Liver (tissue), 9 donors: ENCODE results near the gene HNRNPA1L2. TPM values are rescaled to one million over a fixed set of nuclear protein-coding genes. Genes with fewer than 3 reads are reported as not detected.

Experiments used
- DNase-seq: peaks from one replicate; pipeline ENCODE4 v3.0.0-alpha.2; 2017; ENCODE audit warnings: low spot score
- H3K27ac ChIP-seq, 2 donors: one replicate each; pipeline ENCODE4 v1.7.0; 2013; ENCODE audit warnings: inconsistent platforms in 2 of 2, low read length in 2 of 2, control low read depth in 1 of 2, low read depth in 1 of 2, mild to moderate bottlenecking in 1 of 2
- H3K27me3 ChIP-seq, 4 donors: one replicate each; pipeline versions ENCODE4 v1.6.1 to v1.7.0; 2013; ENCODE audit warnings: low read length in 3 of 4, inconsistent platforms in 1 of 4, mild to moderate bottlenecking in 1 of 4, moderate library complexity in 1 of 4; ENCODE audit not compliant: control insufficient read depth in 4 of 4, insufficient read depth in 4 of 4
- H3K36me3 ChIP-seq, 4 donors: one replicate each; pipeline versions ENCODE4 v1.6.1 to v1.7.0; 2013; ENCODE audit warnings: low read length in 3 of 4, mild to moderate bottlenecking in 3 of 4, low read depth in 1 of 4, moderate library complexity in 1 of 4; ENCODE audit not compliant: control insufficient read depth in 4 of 4, insufficient read depth in 3 of 4
- H3K4me1 ChIP-seq, 4 donors: one replicate each; pipeline versions ENCODE4 v1.6.1 to v1.7.0; 2013; ENCODE audit warnings: low read length in 3 of 4, mild to moderate bottlenecking in 3 of 4, moderate library complexity in 1 of 4; ENCODE audit not compliant: control insufficient read depth in 4 of 4, insufficient read depth in 4 of 4
- H3K4me3 ChIP-seq, 3 donors: one replicate each; pipeline versions ENCODE4 v1.6.1 to v1.7.0; 2013; ENCODE audit warnings: low read length in 3 of 3, control low read depth in 1 of 3, low read depth in 1 of 3, mild to moderate bottlenecking in 1 of 3
- H3K9ac ChIP-seq, 2 donors: one replicate each; pipeline ENCODE4 v1.7.0; 2013; ENCODE audit warnings: low read length in 2 of 2, mild to moderate bottlenecking in 2 of 2, moderate library complexity in 2 of 2, control low read depth in 1 of 2, low read depth in 1 of 2
- H3K9me3 ChIP-seq, 4 donors: one replicate each; pipeline versions ENCODE4 v1.6.1 to v1.7.0; 2013; ENCODE audit warnings: low read length in 3 of 4; ENCODE audit not compliant: control insufficient read depth in 4 of 4
- ATF3 ChIP-seq: IDR thresholded peaks from 2 replicates; pipeline ENCODE4 v1.6.1; 2016; ENCODE audit warnings: antibody characterized with exemption
- CTCF ChIP-seq: fragments of 150-350 bp; IDR thresholded peaks from 2 replicates; pipeline ENCODE4 v1.5.1; 2017; ENCODE audit warnings: improper control_type of control experiment, low read depth, low read length; ENCODE audit not compliant: missing input control
- EGR1 ChIP-seq, 2 donors: IDR thresholded peaks; 2 replicates each; pipeline ENCODE4 v1.6.1; 2016 to 2018; ENCODE audit warnings: antibody characterized with exemption in 2 of 2, low read depth in 2 of 2
- FOXA1 ChIP-seq: IDR thresholded peaks from 2 replicates; pipeline ENCODE4 v1.6.1; 2016; ENCODE audit warnings: antibody characterized with exemption
- FOXA2 ChIP-seq: IDR thresholded peaks from 2 replicates; pipeline ENCODE4 v1.6.1; 2016; ENCODE audit warnings: antibody characterized with exemption
- GABPA ChIP-seq, 2 donors: IDR thresholded peaks in 1 of 2; conservative IDR thresholded peaks in 1 of 2; 2 replicates each; pipeline ENCODE4 v1.6.1; 2016; ENCODE audit warnings: antibody characterized with exemption in 2 of 2, mild to moderate bottlenecking in 1 of 2, moderate library complexity in 1 of 2
- HNF4A ChIP-seq, 2 donors: conservative IDR thresholded peaks; 2 replicates each; pipeline ENCODE4 v1.6.1; 2016; ENCODE audit warnings: antibody characterized with exemption in 2 of 2, mild to moderate bottlenecking in 2 of 2
- HNF4G ChIP-seq: IDR thresholded peaks from 2 replicates; pipeline ENCODE4 v1.6.1; 2016; ENCODE audit warnings: antibody characterized with exemption
- JUND ChIP-seq, 2 donors: IDR thresholded peaks; 2 replicates each; pipeline ENCODE4 v1.6.1; 2016; ENCODE audit warnings: antibody characterized with exemption in 2 of 2
- MAX ChIP-seq: IDR thresholded peaks from 2 replicates; pipeline ENCODE4 v1.6.1; 2016; ENCODE audit warnings: antibody characterized with exemption
- NR2F2 ChIP-seq: IDR thresholded peaks from 2 replicates; pipeline ENCODE4 v1.6.1; 2016; ENCODE audit warnings: antibody characterized with exemption
- RAD21 ChIP-seq, 2 donors: IDR thresholded peaks; 2 replicates each; pipeline ENCODE4 v1.6.1; 2016; ENCODE audit warnings: antibody characterized with exemption in 2 of 2, mild to moderate bottlenecking in 2 of 2
- REST ChIP-seq: IDR thresholded peaks from 2 replicates; pipeline ENCODE4 v1.6.1; 2016; ENCODE audit warnings: antibody characterized with exemption, mild to moderate bottlenecking
- RXRA ChIP-seq, 2 donors: IDR thresholded peaks; 2 replicates each; pipeline ENCODE4 v1.6.1; 2017 to 2018; ENCODE audit warnings: antibody characterized with exemption in 2 of 2, mild to moderate bottlenecking in 1 of 2
- SP1 ChIP-seq: IDR thresholded peaks from 2 replicates; pipeline ENCODE4 v1.6.1; 2018; ENCODE audit warnings: antibody characterized with exemption, mild to moderate bottlenecking
- TAF1 ChIP-seq: conservative IDR thresholded peaks from 2 replicates; pipeline ENCODE4 v1.6.1; 2016; ENCODE audit warnings: antibody characterized with exemption, mild to moderate bottlenecking
- YY1 ChIP-seq: IDR thresholded peaks from 2 replicates; pipeline ENCODE4 v1.6.1; 2016; ENCODE audit warnings: antibody characterized with exemption, mild to moderate bottlenecking
- WGBS: extraction: QIAGEN DNeasy Blood & Tissue Kit; methylation state at CpG from one replicate; pipeline ENCODE4 v1.1.7; 2013; 5-methylcytosine and 5-hydroxymethylcytosine counted together
- polyA plus RNA-seq, 2 donors: library from polyadenylated mRNA; stranded (reverse) in 1 of 2; unstranded in 1 of 2; fragments of 200-250 nt in 1 of 2; fragments of >200 nt in 1 of 2; fragmentation: Nextera tagmentation in 1 of 2; extraction: Ambion mirVana in 1 of 2; gene quantifications; one replicate each; pipeline versions ENCODE4 v1.2.1 to v1.2.3, GENCODE V29; 2013 to 2015
- total RNA-seq, 2 donors: library from RNA; depleted of rRNA; stranded (reverse); fragments of >200 nt; gene quantifications; one replicate each; pipeline ENCODE4 v1.2.3, GENCODE V29; 2014
- TF ChIP-seq, protein P1 (sequence below): IDR thresholded peaks from 2 replicates; pipeline ENCODE4 v1.6.1; 2016; ENCODE audit warnings: antibody characterized with exemption
- donor health status: healthy.
- donor health status: healthy.
- donor health status: healthy.
- donor health status: healthy.
- donor health status: healthy.

Gene HNRNPA1L2
- total and polyA plus RNA-seq, 4 donors = 0.81 to 2.4 (median 1.2) TPM

DNA sequence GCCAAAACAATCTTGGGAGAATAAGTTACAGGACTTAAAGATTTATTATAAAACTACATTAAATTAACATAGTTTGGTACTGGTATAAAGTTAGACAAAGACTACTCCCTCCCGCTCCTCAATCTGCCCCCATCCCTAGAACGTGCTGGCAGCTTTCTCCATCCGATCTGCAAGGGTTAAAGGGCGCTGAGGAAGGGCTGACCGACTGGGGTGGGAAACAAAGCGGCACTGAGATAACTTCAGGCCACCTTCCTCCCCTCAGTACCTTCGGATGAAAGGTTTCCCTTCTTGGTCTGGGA, 9.6 kb downstream of the HNRNPA1L2 start:
- Histone ChIP-seq H3K27ac (peak overlapping the region; percentile 95 to 99), H3K27me3 (no peaks in the 10 kb centered on the region), H3K4me1 (peaks cover 2 to 25% (median 19%) of the 10 kb centered on the region in 4 donors), H3K9me3 (no peaks in the 10 kb centered on the region), H3K4me3 (peak overlapping the region; percentile 85 to 94 (median 91)), H3K9ac (peak overlapping the region; percentile 84), H3K36me3 (peaks cover 0 to 4% (median 2%) of the 10 kb centered on the region in 4 donors)
- no peak for TF ChIP-seq SP1
- peak in 1 of 2 donors; percentile 35 for TF ChIP-seq HNF4A (conservative IDR thresholded peaks at IDR 0.05)
- peak; percentile 9 for TF ChIP-seq REST
- peak; percentile 12 for TF ChIP-seq MAX
- TF ChIP-seq FOXA2 = no peak
- TF ChIP-seq NR2F2 = peak; percentile 67
- no peak for TF ChIP-seq EGR1 (IDR thresholded peaks at IDR 0.05; ENCODE audit: low read depth in 2 of 2)
- under 1% methylated on average over 7 of the region's 7 CpGs for WGBS
- no peak for DNase-seq

GRCh38 chr13:52652196-52652979, 10.2 kb downstream of the HNRNPA1L2 start, which contains the start of gene SUGT1:
Gene SUGT1 (plus strand): TSS chr13:52652836. CDS start chr13:52652921, 85 bp downstream.
- H3K27me3 ChIP-seq = no peaks in the 10 kb centered on the region
- no peaks in the 10 kb centered on the region for H3K9me3 ChIP-seq
- under 1% methylated on average over 61 of the region's 61 CpGs for WGBS
- H3K9ac ChIP-seq = peak within 1 kb of the TSS; percentile 84 to 92
- peaks cover 2 to 25% (median 19%) of the 10 kb centered on the region in 4 donors for H3K4me1 ChIP-seq
- TF ChIP-seq RXRA (IDR thresholded peaks at IDR 0.05) (peak; percentile 32 to 58), CTCF (peak; percentile 46), HNF4G (no peak), TAF1 (peak; percentile 86), YY1 (peak; percentile 99), REST (peak; percentile 78), FOXA2 (no peak), EGR1 (IDR thresholded peaks at IDR 0.05; ENCODE audit: low read depth in 2 of 2) (peak in 1 of 2 donors; percentile 24), HNF4A (conservative IDR thresholded peaks at IDR 0.05) (no peak), SP1 (peak; percentile 59), GABPA (IDR thresholded peaks at IDR 0.05 in 1 of 2, conservative IDR thresholded peaks at IDR 0.05 in 1 of 2) (peak; percentile 68 to 87), JUND (IDR thresholded peaks at IDR 0.05) (peak; percentile 22 to 27), MAX (peak; percentile 85), RAD21 (IDR thresholded peaks at IDR 0.05) (peak; percentile 13 to 62), FOXA1 (no peak), NR2F2 (peak; percentile 8), ATF3 (peak; percentile 59)
- TF ChIP-seq, protein P1, sequence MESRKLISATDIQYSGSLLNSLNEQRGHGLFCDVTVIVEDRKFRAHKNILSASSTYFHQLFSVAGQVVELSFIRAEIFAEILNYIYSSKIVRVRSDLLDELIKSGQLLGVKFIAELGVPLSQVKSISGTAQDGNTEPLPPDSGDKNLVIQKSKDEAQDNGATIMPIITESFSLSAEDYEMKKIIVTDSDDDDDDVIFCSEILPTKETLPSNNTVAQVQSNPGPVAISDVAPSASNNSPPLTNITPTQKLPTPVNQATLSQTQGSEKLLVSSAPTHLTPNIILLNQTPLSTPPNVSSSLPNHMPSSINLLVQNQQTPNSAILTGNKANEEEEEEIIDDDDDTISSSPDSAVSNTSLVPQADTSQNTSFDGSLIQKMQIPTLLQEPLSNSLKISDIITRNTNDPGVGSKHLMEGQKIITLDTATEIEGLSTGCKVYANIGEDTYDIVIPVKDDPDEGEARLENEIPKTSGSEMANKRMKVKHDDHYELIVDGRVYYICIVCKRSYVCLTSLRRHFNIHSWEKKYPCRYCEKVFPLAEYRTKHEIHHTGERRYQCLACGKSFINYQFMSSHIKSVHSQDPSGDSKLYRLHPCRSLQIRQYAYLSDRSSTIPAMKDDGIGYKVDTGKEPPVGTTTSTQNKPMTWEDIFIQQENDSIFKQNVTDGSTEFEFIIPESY = peak; percentile 98
- DNase-seq = peak; percentile 96
- peak within 1 kb of the TSS; percentile 85 to 94 (median 91) for H3K4me3 ChIP-seq
- H3K36me3 ChIP-seq = peaks cover under 1 to 4% (median 2%) of the 10 kb centered on the region in 4 donors
- peak within 1 kb of the TSS; percentile 95 to 99 for H3K27ac ChIP-seq
